ENCODE results near the gene SCN7A. TPM values are rescaled to one million over a fixed set of nuclear protein-coding genes. Genes with fewer than 3 reads are reported as not detected.
"Not testable (repeated sequence)": the region's sequence is repeated elsewhere in the genome, so short reads cannot be mapped to it uniquely, and the experiment has no call there.

SCN7A gene
- total RNA-seq, 1 experiment from 2014 or later, result not detected

GRCh38 chr2:166361351-166362153 is 132.5 kb downstream of the SCN7A start:
- Mint-ChIP-seq H3K9me3 (ENCODE audit: unreplicated experiment) (no peaks in the 10 kb centered on the region), H3K4me3 (ENCODE audit: unreplicated experiment) (no peak overlapping the region), H3K4me1 (ENCODE audit: insufficient read depth, unreplicated experiment) (peaks cover 9% of the 10 kb centered on the region), H3K27ac (ENCODE audit: low read depth, unreplicated experiment) (peak overlapping the region; percentile 31), H3K36me3 (ENCODE audit: insufficient read depth, unreplicated experiment) (no peaks in the 10 kb centered on the region), H3K27me3 (ENCODE audit: insufficient read depth, unreplicated experiment) (peaks cover 54% of the 10 kb centered on the region)
- POLR2A ChIA-PET, result no interaction called here
- TF ChIP-seq CTCF (IDR thresholded peaks at IDR 0.05; ENCODE audit: unreplicated experiment), result peak; percentile 37
- CTCF ChIA-PET, result interaction anchor here (0.5 to 1.9 kb wide), 21 partner anchors 10 to 640 kb away, joined by 3 to 17 read pairs (median 4); partner anchors contain the start of gene SCN9A
- BruUV-seq (replicated peaks), result no TSS peak
- peak; percentile 33 for DNase-seq (ENCODE audit: unreplicated experiment)
- intact Hi-C loops (cut with micrococcal nuclease), result loop anchor here (1.0 kb wide), 3 partner anchors 23 to 155 kb away; no protein-coding TSS in a partner anchor

GRCh38 chr2:166360906-166361305 is 133.1 kb downstream of the SCN7A start:
- TF ChIP-seq CTCF (IDR thresholded peaks at IDR 0.05; ENCODE audit: unreplicated experiment), result no peak
- ChIA-PET POLR2A (no interaction called here), CTCF (interaction anchor here (0.5 to 1.9 kb wide), 20 partner anchors 9 to 639 kb away, joined by 3 to 17 read pairs (median 4); partner anchors contain the start of gene SCN9A)
- no peaks in the 10 kb centered on the region for H3K36me3 Mint-ChIP-seq (ENCODE audit: insufficient read depth, unreplicated experiment)
- H3K27ac Mint-ChIP-seq (ENCODE audit: low read depth, unreplicated experiment), result peak overlapping the region; percentile 31
- peaks cover 9% of the 10 kb centered on the region for H3K4me1 Mint-ChIP-seq (ENCODE audit: insufficient read depth, unreplicated experiment)
- H3K4me3 Mint-ChIP-seq (ENCODE audit: unreplicated experiment), result no peak overlapping the region
- DNase-seq (ENCODE audit: unreplicated experiment), result no peak
- intact Hi-C loops (cut with micrococcal nuclease), result loop anchor here (1.0 kb wide), 3 partner anchors 23 to 155 kb away; no protein-coding TSS in a partner anchor
- H3K9me3 Mint-ChIP-seq (ENCODE audit: unreplicated experiment), result no peaks in the 10 kb centered on the region
- H3K27me3 Mint-ChIP-seq (ENCODE audit: insufficient read depth, unreplicated experiment), result peaks cover 54% of the 10 kb centered on the region
- no TSS peak for BruUV-seq (replicated peaks)

- BruUV-seq (replicated peaks), result no TSS peak
- H3K27me3 Mint-ChIP-seq (ENCODE audit: insufficient read depth, unreplicated experiment), result peaks cover 49% of the 10 kb centered on the region
- no peaks in the 10 kb centered on the region for H3K36me3 Mint-ChIP-seq (ENCODE audit: insufficient read depth, unreplicated experiment)
- DNase-seq (ENCODE audit: unreplicated experiment), result no peak
- H3K4me3 Mint-ChIP-seq (ENCODE audit: unreplicated experiment), result no peak overlapping the region
- H3K27ac Mint-ChIP-seq (ENCODE audit: low read depth, unreplicated experiment), result no peak overlapping the region
- POLR2A ChIA-PET, result no interaction called here
- CTCF ChIA-PET, result interaction anchor here (0.9 to 1.9 kb wide), 11 partner anchors 9 to 157 kb away, joined by 3 to 17 read pairs (median 5); partner anchors contain the start of gene SCN9A
- no peak for TF ChIP-seq CTCF (IDR thresholded peaks at IDR 0.05; ENCODE audit: unreplicated experiment)
- no peaks in the 10 kb centered on the region for H3K9me3 Mint-ChIP-seq (ENCODE audit: unreplicated experiment)
- peaks cover 9% of the 10 kb centered on the region for H3K4me1 Mint-ChIP-seq (ENCODE audit: insufficient read depth, unreplicated experiment)
- intact Hi-C loops (cut with micrococcal nuclease), result no loop called here
Observed at GRCh38 chr2:166360426-166360825, 133.6 kb downstream of the SCN7A start.

- DNase-seq (ENCODE audit: unreplicated experiment); H3K4me1 Mint-ChIP-seq (ENCODE audit: insufficient read depth, unreplicated experiment); H3K36me3 Mint-ChIP-seq (ENCODE audit: insufficient read depth, unreplicated experiment); POLR2A ChIA-PET; H3K9me3 Mint-ChIP-seq (ENCODE audit: unreplicated experiment); H3K4me3 Mint-ChIP-seq (ENCODE audit: unreplicated experiment); CTCF ChIA-PET; BruUV-seq (replicated peaks); intact Hi-C loops (cut with micrococcal nuclease); H3K27ac Mint-ChIP-seq (ENCODE audit: low read depth, unreplicated experiment): not testable (repeated sequence)
- H3K27me3 Mint-ChIP-seq (ENCODE audit: insufficient read depth, unreplicated experiment), result peaks cover 36% of the 10 kb centered on the region
Observed at GRCh38 chr2:166357950-166358321, 136.1 kb downstream of the SCN7A start.
